SJCRH30 (cell line): Measurements from ENCODE around the gene MARVELD1. TPM values are rescaled to one million over a fixed set of nuclear protein-coding genes. Genes with fewer than 3 reads are reported as not detected.
A peak's percentile ranks its signal among the peaks of the same experiment; 100 is the strongest.

Source experiments
- DNase-seq, 2 experiments: peaks; one replicate each; pipeline ENCODE4 v3.0.0-alpha.2; 2015 to 2020
- H3K27ac ChIP-seq: fragments of 250-450 bp; sonication (Bioruptor Pico); 2 replicates; pipeline ENCODE4 v1.5.1; 2020; ENCODE audit warnings: mild to moderate bottlenecking, moderate library complexity
- H3K27me3 ChIP-seq: fragments of 250-450 bp; sonication (Bioruptor Pico); 2 replicates; pipeline ENCODE4 v1.5.1; 2020; ENCODE audit warnings: mild to moderate bottlenecking, moderate library complexity
- H3K36me3 ChIP-seq: fragments of 250-450 bp; sonication (Bioruptor Pico); 2 replicates; pipeline ENCODE4 v1.5.1; 2020; ENCODE audit warnings: mild to moderate bottlenecking, moderate library complexity
- H3K4me1 ChIP-seq: fragments of 250-450 bp; sonication (Bioruptor Pico); 2 replicates; pipeline ENCODE4 v1.5.1; 2020; ENCODE audit warnings: mild to moderate bottlenecking, moderate library complexity
- H3K4me3 ChIP-seq: fragments of 250-450 bp; sonication (Bioruptor Pico); 2 replicates; pipeline ENCODE4 v1.5.1; 2020; ENCODE audit warnings: mild to moderate bottlenecking, moderate library complexity
- H3K9me3 ChIP-seq: fragments of 250-450 bp; sonication (Bioruptor Pico); replicated peaks from 2 replicates; pipeline ENCODE4 v1.5.1; 2020; ENCODE audit warnings: mild to moderate bottlenecking, moderate library complexity
- total RNA-seq: library from RNA; depleted of rRNA; stranded (reverse); fragments of >200 nt; shearing (Covaris generic); gene quantifications from 2 replicates; pipeline ENCODE4 v1.2.3, GENCODE V29; 2014

MARVELD1 gene
- total RNA-seq, 1 experiment from 2014 or later, result 29.8 TPM

DNA sequence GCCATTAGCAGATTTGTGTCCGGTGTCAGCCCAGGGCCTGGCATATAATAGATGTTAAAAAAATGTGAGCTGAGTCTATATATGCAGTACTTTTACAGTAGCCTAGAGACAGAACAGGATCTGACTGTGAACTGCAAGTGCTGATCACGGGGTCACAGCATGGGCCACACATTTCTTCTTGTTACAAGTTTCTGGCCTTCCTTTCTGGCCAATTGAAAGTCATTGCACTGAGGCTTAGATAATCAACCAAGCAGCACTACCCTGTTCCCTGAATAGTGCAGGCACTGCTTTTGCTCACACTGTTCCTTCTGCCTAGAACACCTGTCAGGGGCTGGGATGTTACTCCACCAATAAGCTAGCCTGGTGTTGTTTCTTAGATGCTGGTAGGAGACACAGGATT, 5.4 kb upstream of the MARVELD1 start:
- H3K27ac ChIP-seq, result no peak overlapping the region
- H3K4me3 ChIP-seq, result no peak overlapping the region
- no peak for DNase-seq
- peaks cover 4% of the 10 kb centered on the region; the same call in 1 of the 2 replicates for H3K9me3 ChIP-seq
- H3K27me3 ChIP-seq, result no peaks in the 10 kb centered on the region
- H3K36me3 ChIP-seq, result no peaks in the 10 kb centered on the region
- H3K4me1 ChIP-seq, result no peaks in the 10 kb centered on the region

DNA sequence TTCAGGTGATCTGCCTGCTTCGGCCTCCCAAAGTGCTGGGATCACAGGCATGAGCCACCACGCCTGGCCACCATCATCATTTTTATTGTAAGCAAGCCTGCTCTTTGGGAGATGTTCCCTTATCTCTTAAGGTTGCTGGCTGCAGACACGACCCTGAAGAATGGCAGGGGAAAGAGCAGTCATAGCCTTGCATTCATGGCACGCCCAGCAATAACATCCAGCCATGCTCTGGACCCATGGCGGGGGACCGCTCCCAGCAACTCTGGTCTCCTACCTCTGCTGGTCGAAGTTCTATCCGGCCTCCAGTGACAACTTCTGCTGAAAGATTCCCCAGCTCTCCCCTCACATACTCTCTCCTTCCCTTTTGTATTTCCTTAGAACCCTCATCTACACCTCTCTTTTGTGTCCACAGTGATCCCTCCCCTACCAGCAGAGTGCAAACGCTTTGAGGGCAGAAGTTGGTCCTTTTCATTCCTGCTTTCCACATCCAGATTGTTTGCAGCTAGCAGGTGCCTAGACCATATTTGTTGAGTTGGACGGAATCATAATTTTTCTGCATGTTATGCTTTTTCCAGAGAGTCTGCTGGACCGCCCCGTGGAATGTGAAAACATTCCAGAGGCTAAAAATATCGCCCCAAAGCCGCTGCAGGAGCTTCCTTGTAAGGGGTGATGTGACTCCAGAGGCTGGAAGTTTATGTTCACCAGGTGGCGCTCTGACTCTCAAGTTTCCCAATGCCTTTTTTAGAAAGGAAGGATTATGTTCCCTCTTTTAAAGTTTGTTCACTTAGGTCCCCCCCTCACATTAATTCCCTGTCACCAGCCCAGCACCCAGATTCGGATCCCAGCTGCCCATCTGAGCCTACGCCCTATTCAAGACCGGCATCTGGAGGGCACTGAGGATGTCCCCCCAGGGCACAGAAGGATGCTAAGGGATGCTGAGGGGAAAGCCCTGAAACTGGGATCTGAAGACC, 4.3 kb upstream of the MARVELD1 start:
- Histone ChIP-seq H3K4me3 (no peak overlapping the region), H3K4me1 (no peaks in the 10 kb centered on the region), H3K27me3 (no peaks in the 10 kb centered on the region), H3K27ac (no peak overlapping the region), H3K9me3 (peaks cover 4% of the 10 kb centered on the region; the same call in 1 of the 2 replicates), H3K36me3 (no peaks in the 10 kb centered on the region)
- peak; percentile 69 to 84 for DNase-seq

DNA sequence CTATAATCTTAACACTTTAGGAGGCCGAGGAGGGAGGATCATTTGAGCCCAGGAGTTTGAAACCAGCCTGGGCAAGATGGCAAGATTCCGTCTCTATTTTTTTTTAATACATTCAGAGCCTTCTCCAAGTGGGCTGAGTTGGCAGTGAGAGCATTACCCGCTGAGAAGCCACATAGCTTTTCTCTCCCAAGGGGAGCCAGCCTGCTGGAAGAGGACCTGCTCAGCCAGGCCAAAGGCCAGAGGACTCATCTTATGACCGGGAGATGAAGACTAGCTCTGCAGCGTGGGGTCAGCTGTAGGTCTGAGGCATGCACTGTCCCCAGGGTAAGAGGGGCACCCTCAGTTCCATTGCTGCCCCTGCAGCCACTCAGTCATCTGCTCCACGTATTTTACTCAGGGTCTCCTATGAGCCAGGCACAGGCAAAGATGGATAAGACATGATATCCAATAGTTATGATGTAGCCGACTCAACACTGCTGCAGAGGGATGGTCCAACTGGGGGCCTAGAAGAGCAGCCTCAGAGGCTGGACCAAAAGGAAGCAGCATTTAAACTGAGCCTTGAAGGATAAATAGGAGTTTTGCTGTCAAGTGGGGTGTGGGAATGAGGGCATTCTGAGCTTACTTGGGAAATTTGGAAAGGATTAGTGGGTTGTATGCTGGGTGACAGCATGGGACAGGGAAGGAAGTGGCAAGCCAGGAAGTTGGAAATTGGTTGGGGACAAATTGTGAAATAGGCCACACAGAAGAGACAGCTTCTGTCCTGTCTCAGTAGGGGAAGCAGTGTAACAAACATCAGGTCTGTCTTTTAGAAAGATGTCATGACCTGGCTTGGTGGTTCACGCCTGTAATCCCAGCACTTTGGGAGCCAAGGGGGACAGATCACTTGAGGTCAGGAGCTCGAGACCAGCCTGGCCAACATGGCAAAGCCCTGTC, 1.6 kb upstream of the MARVELD1 start:
- H3K27ac ChIP-seq, result no peak overlapping the region
- peaks cover 3% of the 10 kb centered on the region; the same call in 1 of the 2 replicates for H3K4me1 ChIP-seq
- H3K36me3 ChIP-seq, result no peaks in the 10 kb centered on the region
- no peaks in the 10 kb centered on the region for H3K27me3 ChIP-seq
- no peaks in the 10 kb centered on the region for H3K9me3 ChIP-seq
- no peak for DNase-seq
- H3K4me3 ChIP-seq, result no peak overlapping the region

DNA sequence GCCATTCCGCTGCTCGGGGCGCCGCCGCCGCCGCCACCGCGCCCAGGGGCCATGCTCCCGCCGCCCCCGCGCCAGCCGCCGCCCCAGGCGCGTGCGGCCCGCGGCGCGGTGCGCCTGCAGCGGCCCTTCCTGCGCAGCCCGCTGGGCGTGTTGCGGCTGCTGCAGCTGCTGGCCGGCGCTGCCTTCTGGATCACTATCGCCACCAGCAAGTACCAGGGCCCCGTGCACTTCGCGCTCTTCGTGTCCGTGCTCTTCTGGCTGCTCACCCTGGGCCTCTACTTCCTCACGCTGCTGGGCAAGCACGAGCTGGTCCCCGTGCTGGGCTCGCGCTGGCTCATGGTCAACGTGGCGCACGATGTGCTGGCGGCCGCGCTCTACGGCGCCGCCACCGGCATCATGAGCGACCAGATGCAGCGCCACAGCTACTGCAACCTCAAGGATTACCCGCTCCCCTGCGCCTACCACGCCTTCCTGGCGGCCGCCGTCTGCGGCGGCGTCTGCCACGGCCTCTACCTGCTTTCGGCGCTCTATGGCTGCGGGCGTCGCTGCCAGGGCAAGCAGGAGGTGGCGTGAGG, 383 bp downstream of the MARVELD1 start:
- Histone ChIP-seq H3K9me3 (no peaks in the 10 kb centered on the region), H3K36me3 (no peaks in the 10 kb centered on the region; the same call in 1 of the 2 replicates), H3K4me1 (peaks cover 22% of the 10 kb centered on the region), H3K4me3 (peak overlapping the region; percentile 70), H3K27ac (peak overlapping the region; percentile 76), H3K27me3 (no peaks in the 10 kb centered on the region)
- peak; percentile 71 to 73 for DNase-seq

DNA sequence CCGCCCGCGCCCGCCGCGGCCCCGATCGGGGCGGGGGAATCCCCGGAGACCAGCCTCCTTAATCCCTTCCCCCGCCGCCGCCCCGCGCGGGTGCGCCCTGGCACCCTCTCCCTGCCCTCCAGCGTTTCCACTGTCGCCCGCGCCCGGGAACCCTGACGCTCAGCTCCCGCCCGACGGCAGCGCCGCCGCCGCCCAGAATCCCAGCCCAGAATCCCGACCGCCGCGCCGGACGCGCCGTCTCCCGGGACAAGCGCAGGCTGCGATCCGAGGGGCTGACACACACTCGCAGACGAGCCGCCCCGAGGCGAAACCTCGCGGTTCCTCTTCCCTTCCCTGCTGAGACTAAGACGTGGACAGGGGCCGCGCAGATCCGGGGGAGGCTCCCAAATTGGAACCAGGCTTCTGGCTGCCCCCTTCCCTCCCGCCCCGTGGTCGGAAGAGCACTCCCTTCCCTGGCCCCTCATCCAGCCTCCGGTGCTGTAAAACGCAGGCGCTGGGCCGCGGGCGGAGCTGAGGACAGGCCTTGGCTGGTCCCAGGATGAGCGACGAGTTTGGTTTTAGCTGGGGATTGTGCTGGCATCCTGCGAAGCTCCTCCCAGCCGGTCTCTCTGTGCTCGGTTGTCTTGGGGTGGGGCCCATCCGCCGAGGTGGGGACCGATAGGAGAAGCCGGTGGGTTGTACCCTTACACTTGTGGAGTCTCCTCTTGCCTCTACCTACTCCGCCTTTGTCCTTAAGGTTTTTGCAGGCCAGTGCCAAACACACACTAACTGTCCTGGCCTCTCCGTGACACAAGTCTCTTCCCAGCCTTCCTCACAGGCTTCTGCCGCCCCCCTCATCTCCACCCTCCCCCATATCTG, 1.1 kb downstream of the MARVELD1 start:
- no peaks in the 10 kb centered on the region for H3K9me3 ChIP-seq
- peaks cover 30% of the 10 kb centered on the region for H3K4me1 ChIP-seq
- H3K36me3 ChIP-seq, result no peaks in the 10 kb centered on the region; the same call in 1 of the 2 replicates
- H3K27ac ChIP-seq, result peak overlapping the region; percentile 76
- DNase-seq, result peak; percentile 82 to 85
- H3K27me3 ChIP-seq, result no peaks in the 10 kb centered on the region
- peak overlapping the region; percentile 70 for H3K4me3 ChIP-seq

DNA sequence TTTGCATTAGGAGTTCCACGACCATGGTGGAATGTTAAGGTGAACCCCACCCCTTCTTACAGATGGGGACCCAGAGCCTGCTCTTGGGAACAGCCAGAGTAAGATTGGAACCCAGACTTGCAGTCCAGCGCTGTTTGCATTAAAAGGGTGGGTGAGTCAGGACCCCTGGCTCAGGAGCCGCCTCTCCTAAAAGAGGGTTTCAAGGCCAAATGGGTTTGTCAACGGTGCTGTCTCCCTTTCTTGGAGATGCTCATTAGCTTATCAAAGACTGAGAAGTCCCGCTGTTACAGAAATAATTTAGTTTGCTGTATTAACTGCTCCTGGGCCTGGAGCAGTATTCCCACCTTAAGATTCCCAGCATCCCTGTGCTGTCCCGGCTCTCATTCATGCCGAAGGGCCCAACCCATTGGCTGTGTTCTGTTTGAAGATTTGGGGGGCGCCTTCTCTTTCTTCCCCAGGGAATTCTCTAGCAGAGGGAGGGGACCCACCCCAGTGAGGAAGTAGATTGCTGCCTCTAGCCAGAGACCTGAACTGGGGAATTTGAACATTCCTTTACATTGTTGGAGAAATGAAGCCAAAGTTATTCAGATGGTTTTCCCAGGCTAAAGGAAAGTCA, 1.8 kb downstream of the MARVELD1 start:
- Histone ChIP-seq H3K36me3 (no peaks in the 10 kb centered on the region; the same call in 1 of the 2 replicates), H3K9me3 (no peaks in the 10 kb centered on the region), H3K4me3 (peak overlapping the region; percentile 70), H3K27ac (peak overlapping the region; percentile 76; the same call in 1 of the 2 replicates), H3K4me1 (peaks cover 34% of the 10 kb centered on the region), H3K27me3 (no peaks in the 10 kb centered on the region)
- no peak for DNase-seq

DNA sequence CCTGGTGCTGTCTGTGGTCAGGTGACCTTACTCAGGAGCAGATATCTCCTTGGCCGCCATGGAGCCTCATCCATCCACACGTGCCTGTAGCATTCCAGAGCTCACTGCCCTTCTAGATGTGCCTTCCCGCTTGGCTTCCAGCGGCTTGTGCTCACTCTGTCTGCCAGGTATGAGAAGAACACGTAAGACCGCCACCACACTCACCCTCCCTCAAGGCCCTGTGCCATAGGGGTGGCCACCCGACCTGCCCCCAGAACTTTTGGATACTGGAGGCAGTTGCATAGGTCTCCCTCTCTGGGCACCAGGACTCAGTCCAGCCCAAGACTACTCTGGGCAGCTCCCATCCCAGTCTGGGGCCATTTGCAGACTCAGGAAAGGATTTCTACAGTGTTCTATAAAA, 4.1 kb downstream of the MARVELD1 start:
- peak overlapping the region; percentile 82 for H3K27ac ChIP-seq

DNA sequence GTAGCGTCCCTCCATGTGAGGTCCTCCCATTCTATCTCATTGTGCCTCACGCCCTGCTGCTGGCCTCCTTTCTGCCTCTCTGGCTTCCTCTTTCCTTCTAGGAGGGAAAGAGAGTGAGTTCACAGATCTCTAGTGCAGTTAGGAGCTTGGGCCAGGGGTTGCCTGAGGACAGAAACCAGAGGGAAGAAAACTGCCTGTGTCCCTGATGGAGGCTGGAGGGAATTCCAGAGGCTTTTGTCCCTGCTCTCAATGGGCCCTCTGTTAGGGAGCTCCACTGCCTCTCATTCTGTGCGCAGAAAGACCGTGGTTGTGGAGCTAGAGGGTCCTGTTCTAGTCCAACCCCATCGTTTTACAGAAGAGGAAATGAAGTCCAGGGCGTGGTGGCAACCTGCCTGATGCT, 4.6 kb downstream of the MARVELD1 start:
- DNase-seq, result peak; percentile 71 to 87
- Histone ChIP-seq H3K27ac (peak overlapping the region; percentile 82), H3K4me1 (peaks cover 34% of the 10 kb centered on the region), H3K27me3 (no peaks in the 10 kb centered on the region), H3K9me3 (no peaks in the 10 kb centered on the region), H3K36me3 (no peaks in the 10 kb centered on the region; the same call in 1 of the 2 replicates), H3K4me3 (no peak overlapping the region)

More for the DNA sequence above, 4.1 kb downstream of the MARVELD1 start:
- H3K9me3 ChIP-seq, result no peaks in the 10 kb centered on the region
- DNase-seq, result no peak
- H3K27me3 ChIP-seq, result no peaks in the 10 kb centered on the region
- H3K4me3 ChIP-seq, result no peak overlapping the region
- peaks cover 34% of the 10 kb centered on the region for H3K4me1 ChIP-seq
- H3K36me3 ChIP-seq, result no peaks in the 10 kb centered on the region; the same call in 1 of the 2 replicates

DNA sequence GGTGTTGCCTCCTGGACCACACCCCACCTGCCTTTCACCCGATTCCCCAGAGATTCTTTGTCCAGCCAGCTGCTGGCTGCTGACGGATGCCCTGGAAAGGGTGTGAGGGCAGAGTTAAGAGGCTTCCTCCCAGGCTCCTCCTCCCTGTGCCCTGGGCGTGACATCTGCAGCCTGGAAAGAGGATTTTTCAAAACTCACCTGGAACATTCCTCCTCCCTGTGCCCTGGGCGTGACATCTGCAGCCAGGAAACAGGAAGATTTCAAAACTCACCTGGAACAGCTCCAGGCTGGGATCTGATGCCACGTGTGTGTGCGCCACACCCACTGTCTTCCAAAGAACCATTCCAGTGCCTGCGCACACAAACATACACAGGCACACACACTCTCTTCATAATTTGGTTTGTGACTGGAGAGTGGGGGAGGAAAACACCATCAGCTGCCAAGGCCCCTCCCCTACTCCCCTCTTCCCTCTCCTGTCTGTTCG, 5.2 kb downstream of the MARVELD1 start:
- Histone ChIP-seq H3K9me3 (no peaks in the 10 kb centered on the region), H3K27me3 (no peaks in the 10 kb centered on the region), H3K4me1 (peaks cover 34% of the 10 kb centered on the region), H3K27ac (peak overlapping the region; percentile 82), H3K36me3 (no peaks in the 10 kb centered on the region; the same call in 1 of the 2 replicates), H3K4me3 (no peak overlapping the region)
- DNase-seq, result peak; percentile 86 to 89

DNA sequence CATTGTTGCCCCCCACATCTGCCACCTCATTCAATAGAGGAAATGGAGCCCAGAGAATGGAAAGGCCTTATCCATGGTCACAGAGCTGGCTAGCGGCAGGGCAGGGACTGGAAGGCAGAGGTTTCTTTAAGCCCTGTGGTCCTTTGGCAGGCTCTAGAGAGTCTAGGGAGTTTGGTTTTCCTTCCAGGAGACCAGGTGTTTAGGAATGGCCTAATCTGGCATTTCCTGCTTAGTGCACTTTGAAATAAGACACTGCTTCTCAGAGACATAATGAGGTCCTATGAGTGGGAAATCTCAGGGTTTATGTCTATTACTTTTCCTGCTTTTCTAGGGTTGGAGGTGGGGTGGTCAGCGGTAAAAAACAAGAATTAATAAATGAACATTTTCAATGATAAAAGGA, 6.1 kb downstream of the MARVELD1 start:
- H3K27ac ChIP-seq, result peak overlapping the region; percentile 82; the same call in 1 of the 2 replicates
- H3K9me3 ChIP-seq, result no peaks in the 10 kb centered on the region
- DNase-seq, result peak; percentile 20 to 72
- no peak overlapping the region for H3K4me3 ChIP-seq
- H3K4me1 ChIP-seq, result peaks cover 34% of the 10 kb centered on the region
- H3K27me3 ChIP-seq, result no peaks in the 10 kb centered on the region
- no peaks in the 10 kb centered on the region; the same call in 1 of the 2 replicates for H3K36me3 ChIP-seq

DNA sequence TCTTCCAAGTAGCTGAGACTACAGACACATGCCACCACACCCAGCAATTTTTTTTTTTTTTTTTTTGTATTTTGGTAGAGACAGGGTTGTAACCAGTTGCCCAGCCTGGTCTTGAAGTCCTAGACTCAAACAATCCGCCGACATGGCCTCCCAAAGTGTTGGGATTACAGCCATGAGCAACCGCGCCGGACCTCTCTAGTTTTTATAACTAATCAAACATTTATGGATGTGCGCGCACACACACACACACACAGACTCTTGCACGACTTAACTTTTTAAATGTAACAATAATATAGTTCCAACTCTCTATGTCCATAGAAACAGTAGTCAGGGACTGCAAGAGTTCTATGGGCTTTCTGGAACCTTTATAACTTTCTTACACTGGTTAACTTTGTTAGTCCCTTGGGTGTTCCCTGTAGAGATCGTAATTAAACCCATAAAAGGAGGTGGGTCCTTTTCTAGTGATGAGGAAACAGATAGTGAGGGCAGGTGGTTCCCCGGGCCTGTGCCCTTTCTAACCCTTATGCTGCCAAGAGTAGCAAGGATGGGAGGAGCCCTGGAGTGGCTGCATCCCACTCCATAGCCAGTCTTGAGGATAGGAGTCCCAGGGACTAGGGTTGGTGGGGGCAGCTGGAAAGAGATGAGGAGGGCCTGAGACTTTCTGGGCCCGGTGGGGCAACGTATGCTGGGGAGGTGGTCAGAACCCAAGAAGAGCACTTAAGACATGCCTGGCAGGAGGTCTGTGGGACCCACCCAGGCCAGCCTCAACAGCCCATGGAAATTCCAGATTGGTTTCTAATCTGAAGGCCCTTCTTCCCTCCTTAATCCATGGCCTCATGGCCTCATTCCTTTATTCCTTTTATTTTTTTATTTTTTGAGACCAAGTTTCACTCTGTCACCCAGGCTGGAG, 8.6 kb downstream of the MARVELD1 start:
- no peak for DNase-seq
- Histone ChIP-seq H3K9me3 (no peaks in the 10 kb centered on the region), H3K36me3 (no peaks in the 10 kb centered on the region; the same call in 1 of the 2 replicates), H3K4me3 (no peak overlapping the region), H3K4me1 (peaks cover 30% of the 10 kb centered on the region), H3K27me3 (no peaks in the 10 kb centered on the region), H3K27ac (no peak overlapping the region)

DNA sequence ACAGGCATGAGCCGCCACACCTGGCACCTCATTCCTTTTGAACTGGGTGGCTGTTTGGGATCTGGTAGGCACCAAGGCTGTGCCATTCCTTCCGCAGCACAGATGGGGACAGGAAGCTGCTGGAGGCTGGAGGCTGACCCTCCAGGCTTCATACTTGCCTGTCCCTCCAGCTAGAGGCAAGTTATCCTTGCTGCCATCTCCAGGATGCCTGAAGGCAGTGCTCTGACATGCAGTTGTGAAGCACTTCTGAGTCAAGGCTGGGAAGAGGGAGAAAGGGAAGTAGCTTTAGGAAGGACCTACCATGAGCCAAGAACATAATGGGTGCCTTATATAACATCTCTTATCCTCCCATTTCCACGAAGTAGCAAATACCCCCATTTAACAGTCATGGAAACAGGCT, 9.5 kb downstream of the MARVELD1 start:
- H3K4me1 ChIP-seq, result peaks cover 21% of the 10 kb centered on the region
- no peaks in the 10 kb centered on the region for H3K36me3 ChIP-seq
- H3K27me3 ChIP-seq, result no peaks in the 10 kb centered on the region
- no peaks in the 10 kb centered on the region for H3K9me3 ChIP-seq
- no peak overlapping the region for H3K27ac ChIP-seq
- DNase-seq, result no peak
- no peak overlapping the region for H3K4me3 ChIP-seq
